ENCODE results near the gene MEOX2. TPM values are rescaled to one million over a fixed set of nuclear protein-coding genes. Genes with fewer than 3 reads are reported as not detected.

Gene MEOX2
- polyA plus RNA-seq, 2 of the 4 experiments (the other 2 are of a cell fraction) = not detected

- TF ChIP-seq HES2 (IDR thresholded peaks at IDR 0.05) = no peak
- TF ChIP-seq MAFK (IDR thresholded peaks at IDR 0.05; ENCODE audit: partially characterized antibody) = no peak
- no peak for TF ChIP-seq MAZ (IDR thresholded peaks at IDR 0.05; ENCODE audit: borderline replicate concordance, low read depth, low read length)
- TF ChIP-seq, protein P1, sequence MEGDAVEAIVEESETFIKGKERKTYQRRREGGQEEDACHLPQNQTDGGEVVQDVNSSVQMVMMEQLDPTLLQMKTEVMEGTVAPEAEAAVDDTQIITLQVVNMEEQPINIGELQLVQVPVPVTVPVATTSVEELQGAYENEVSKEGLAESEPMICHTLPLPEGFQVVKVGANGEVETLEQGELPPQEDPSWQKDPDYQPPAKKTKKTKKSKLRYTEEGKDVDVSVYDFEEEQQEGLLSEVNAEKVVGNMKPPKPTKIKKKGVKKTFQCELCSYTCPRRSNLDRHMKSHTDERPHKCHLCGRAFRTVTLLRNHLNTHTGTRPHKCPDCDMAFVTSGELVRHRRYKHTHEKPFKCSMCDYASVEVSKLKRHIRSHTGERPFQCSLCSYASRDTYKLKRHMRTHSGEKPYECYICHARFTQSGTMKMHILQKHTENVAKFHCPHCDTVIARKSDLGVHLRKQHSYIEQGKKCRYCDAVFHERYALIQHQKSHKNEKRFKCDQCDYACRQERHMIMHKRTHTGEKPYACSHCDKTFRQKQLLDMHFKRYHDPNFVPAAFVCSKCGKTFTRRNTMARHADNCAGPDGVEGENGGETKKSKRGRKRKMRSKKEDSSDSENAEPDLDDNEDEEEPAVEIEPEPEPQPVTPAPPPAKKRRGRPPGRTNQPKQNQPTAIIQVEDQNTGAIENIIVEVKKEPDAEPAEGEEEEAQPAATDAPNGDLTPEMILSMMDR (IDR thresholded peaks at IDR 0.05) = peak; percentile 71
- TF ChIP-seq, protein P2, sequence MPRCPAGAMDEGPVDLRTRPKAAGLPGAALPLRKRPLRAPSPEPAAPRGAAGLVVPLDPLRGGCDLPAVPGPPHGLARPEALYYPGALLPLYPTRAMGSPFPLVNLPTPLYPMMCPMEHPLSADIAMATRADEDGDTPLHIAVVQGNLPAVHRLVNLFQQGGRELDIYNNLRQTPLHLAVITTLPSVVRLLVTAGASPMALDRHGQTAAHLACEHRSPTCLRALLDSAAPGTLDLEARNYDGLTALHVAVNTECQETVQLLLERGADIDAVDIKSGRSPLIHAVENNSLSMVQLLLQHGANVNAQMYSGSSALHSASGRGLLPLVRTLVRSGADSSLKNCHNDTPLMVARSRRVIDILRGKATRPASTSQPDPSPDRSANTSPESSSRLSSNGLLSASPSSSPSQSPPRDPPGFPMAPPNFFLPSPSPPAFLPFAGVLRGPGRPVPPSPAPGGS (IDR thresholded peaks at IDR 0.05) = no peak
- TF ChIP-seq RAD21 (conservative IDR thresholded peaks at IDR 0.05 in 1 of 2, IDR thresholded peaks at IDR 0.05 in 1 of 2) = peak; percentile 68
- no peak for TF ChIP-seq ZSCAN20 (CRISPR knock-in tag; IDR thresholded peaks at IDR 0.05)
These were observed 34.5 kb upstream of the MEOX2 start (continued) for GRCh38 chr7:15720849-15721471.

GRCh38 chr7:15719311-15719710 is 32.8 kb upstream of the MEOX2 start:
- Histone ChIP-seq H3K4me2 (no peak overlapping the region), H3K4me1 (no peaks in the 10 kb centered on the region), H3K9me3 (no peaks in the 10 kb centered on the region), H3K4me3 (no peak overlapping the region), H3K27ac (no peak overlapping the region)
- POLR2A ChIA-PET = no interaction called here
- WGBS (ENCODE audit: missing lambda C conversion rate) = 43% methylated on average over 1 of the region's 1 CpG
- CTCF ChIA-PET = no interaction called here
- ATAC-seq = no peak
- DNase-seq (ENCODE audit: low read depth in 1 of 2, low spot score in 1 of 2) = no peak
- FAIRE-seq = no peak
- TF ChIP-seq PHF8 (IDR thresholded peaks at IDR 0.05; ENCODE audit: borderline replicate concordance, low read depth) (no peak), HOXB13 (CRISPR knock-in tag; IDR thresholded peaks at IDR 0.05; ENCODE audit: low read depth) (no peak), ZFP36 (IDR thresholded peaks at IDR 0.05; ENCODE audit: borderline replicate concordance, partially characterized antibody) (no peak), CHD4 (IDR thresholded peaks at IDR 0.05; ENCODE audit: borderline replicate concordance) (no peak), FOSL2 (IDR thresholded peaks at IDR 0.05) (no peak), FOSL2 (CRISPR knock-in tag; IDR thresholded peaks at IDR 0.05) (no peak), FOSB (CRISPR knock-in tag; IDR thresholded peaks at IDR 0.05) (no peak), TFCP2L1 (CRISPR knock-in tag; IDR thresholded peaks at IDR 0.05) (no peak), CBX8 (IDR thresholded peaks at IDR 0.05) (no peak), HOXB5 (CRISPR knock-in tag; IDR thresholded peaks at IDR 0.05) (no peak), GATA3 (IDR thresholded peaks at IDR 0.05; ENCODE audit: borderline replicate concordance) (no peak), KDM1A (IDR thresholded peaks at IDR 0.05; ENCODE audit: low read depth) (no peak), PBX3 (IDR thresholded peaks at IDR 0.05) (no peak), MYC (IDR thresholded peaks at IDR 0.05; ENCODE audit: borderline replicate concordance, low read length) (no peak), RARB (CRISPR knock-in tag; IDR thresholded peaks at IDR 0.05) (no peak), ZC3H11A (IDR thresholded peaks at IDR 0.05) (no peak)

Measured in A549 (cell line).